ENCODE data around the gene LCNL1. TPM values are rescaled to one million over a fixed set of nuclear protein-coding genes. Genes with fewer than 3 reads are reported as not detected.

Gene LCNL1
- total RNA-seq, 1 experiment from 2014 or later: 0.21 TPM

- no peaks in the 10 kb centered on the region for H3K27me3 ChIP-seq (ENCODE audit: control insufficient read depth, insufficient read depth, low read length)
- no peak for DNase-seq
- no peaks in the 10 kb centered on the region for H3K36me3 ChIP-seq (replicated peaks; ENCODE audit: control insufficient read depth, insufficient read depth, low read length)
- no peak overlapping the region for H3K4me3 ChIP-seq (ENCODE audit: insufficient read depth, low read depth, low read length)
These were observed 29.7 kb upstream of the LCNL1 start for GRCh38 chr9:136952876-136953770.

- Histone ChIP-seq H3K4me3 (ENCODE audit: insufficient read depth, low read depth, low read length) (no peak overlapping the region), H3K36me3 (replicated peaks; ENCODE audit: control insufficient read depth, insufficient read depth, low read length) (no peaks in the 10 kb centered on the region), H3K27me3 (ENCODE audit: control insufficient read depth, insufficient read depth, low read length) (no peaks in the 10 kb centered on the region)
- DNase-seq: no peak
These were observed 29.0 kb upstream of the LCNL1 start for GRCh38 chr9:136953771-136954269.

GRCh38 chr9:136954270-136955083 is 28.3 kb upstream of the LCNL1 start:
- Histone ChIP-seq H3K27me3 (ENCODE audit: control insufficient read depth, insufficient read depth, low read length) (no peaks in the 10 kb centered on the region), H3K36me3 (replicated peaks; ENCODE audit: control insufficient read depth, insufficient read depth, low read length) (no peaks in the 10 kb centered on the region), H3K4me3 (ENCODE audit: insufficient read depth, low read depth, low read length) (no peak overlapping the region)

GRCh38 chr9:136955202-136955942 is 27.4 kb upstream of the LCNL1 start:
- no peak for DNase-seq
- Histone ChIP-seq H3K27me3 (ENCODE audit: control insufficient read depth, insufficient read depth, low read length) (no peaks in the 10 kb centered on the region), H3K36me3 (replicated peaks; ENCODE audit: control insufficient read depth, insufficient read depth, low read length) (no peaks in the 10 kb centered on the region), H3K4me3 (ENCODE audit: insufficient read depth, low read depth, low read length) (no peak overlapping the region)

More at GRCh38 chr9:136954270-136955083, 28.3 kb upstream of the LCNL1 start:
- no peak for DNase-seq

GRCh38 chr9:136955943-136956335 is 26.9 kb upstream of the LCNL1 start:
- Histone ChIP-seq H3K4me3 (ENCODE audit: insufficient read depth, low read depth, low read length) (no peak overlapping the region), H3K36me3 (replicated peaks; ENCODE audit: control insufficient read depth, insufficient read depth, low read length) (no peaks in the 10 kb centered on the region), H3K27me3 (ENCODE audit: control insufficient read depth, insufficient read depth, low read length) (no peaks in the 10 kb centered on the region)
- DNase-seq: no peak

GRCh38 chr9:136956604-136957003 is 26.2 kb upstream of the LCNL1 start:
- H3K36me3 ChIP-seq (replicated peaks; ENCODE audit: control insufficient read depth, insufficient read depth, low read length): no peaks in the 10 kb centered on the region
- no peak overlapping the region for H3K4me3 ChIP-seq (ENCODE audit: insufficient read depth, low read depth, low read length)
- H3K27me3 ChIP-seq (ENCODE audit: control insufficient read depth, insufficient read depth, low read length): no peaks in the 10 kb centered on the region
- DNase-seq: no peak

GRCh38 chr9:136957461-136957860 is 25.3 kb upstream of the LCNL1 start:
- DNase-seq: no peak

GRCh38 chr9:136957901-136958300 is 24.9 kb upstream of the LCNL1 start:
- Histone ChIP-seq H3K27me3 (ENCODE audit: control insufficient read depth, insufficient read depth, low read length) (no peaks in the 10 kb centered on the region), H3K36me3 (replicated peaks; ENCODE audit: control insufficient read depth, insufficient read depth, low read length) (no peaks in the 10 kb centered on the region), H3K4me3 (ENCODE audit: insufficient read depth, low read depth, low read length) (no peak overlapping the region)
- no peak for DNase-seq

More at GRCh38 chr9:136957461-136957860, 25.3 kb upstream of the LCNL1 start:
- no peak overlapping the region for H3K4me3 ChIP-seq (ENCODE audit: insufficient read depth, low read depth, low read length)
- H3K36me3 ChIP-seq (replicated peaks; ENCODE audit: control insufficient read depth, insufficient read depth, low read length): no peaks in the 10 kb centered on the region
- no peaks in the 10 kb centered on the region for H3K27me3 ChIP-seq (ENCODE audit: control insufficient read depth, insufficient read depth, low read length)

GRCh38 chr9:136958473-136958872 is 24.3 kb upstream of the LCNL1 start:
- H3K27me3 ChIP-seq (ENCODE audit: control insufficient read depth, insufficient read depth, low read length): no peaks in the 10 kb centered on the region
- H3K4me3 ChIP-seq (ENCODE audit: insufficient read depth, low read depth, low read length): no peak overlapping the region
- no peaks in the 10 kb centered on the region for H3K36me3 ChIP-seq (replicated peaks; ENCODE audit: control insufficient read depth, insufficient read depth, low read length)
- no peak for DNase-seq

- Histone ChIP-seq H3K36me3 (replicated peaks; ENCODE audit: control insufficient read depth, insufficient read depth, low read length) (no peaks in the 10 kb centered on the region), H3K4me3 (ENCODE audit: insufficient read depth, low read depth, low read length) (no peak overlapping the region), H3K27me3 (ENCODE audit: control insufficient read depth, insufficient read depth, low read length) (no peaks in the 10 kb centered on the region)
- DNase-seq: no peak
These were observed 23.6 kb upstream of the LCNL1 start for GRCh38 chr9:136958898-136959850.

- DNase-seq: no peak
- H3K36me3 ChIP-seq (replicated peaks; ENCODE audit: control insufficient read depth, insufficient read depth, low read length): no peaks in the 10 kb centered on the region
- H3K4me3 ChIP-seq (ENCODE audit: insufficient read depth, low read depth, low read length): no peak overlapping the region
- no peaks in the 10 kb centered on the region for H3K27me3 ChIP-seq (ENCODE audit: control insufficient read depth, insufficient read depth, low read length)
These were observed 22.4 kb upstream of the LCNL1 start for GRCh38 chr9:136960212-136960937.

GRCh38 chr9:136960938-136961275 is 21.9 kb upstream of the LCNL1 start:
- no peak for DNase-seq
- no peaks in the 10 kb centered on the region for H3K36me3 ChIP-seq (replicated peaks; ENCODE audit: control insufficient read depth, insufficient read depth, low read length)
- H3K27me3 ChIP-seq (ENCODE audit: control insufficient read depth, insufficient read depth, low read length): no peaks in the 10 kb centered on the region
- no peak overlapping the region for H3K4me3 ChIP-seq (ENCODE audit: insufficient read depth, low read depth, low read length)

Data from H7 (cell line).